Transverse colon (tissue), 4 donors: ENCODE results near the gene ARL8B. TPM values are rescaled to one million over a fixed set of nuclear protein-coding genes. Genes with fewer than 3 reads are reported as not detected.

Source experiments
- DNase-seq: peaks from one replicate; pipeline ENCODE4 v3.0.0-alpha.2; 2019
- H3K27ac ChIP-seq, 4 donors: fragments of 200-600 bp; sonication (generic); 2 replicates each; pipeline ENCODE4 v1.5.1; 2016 to 2018; ENCODE audit warnings: inconsistent platforms in 4 of 4
- H3K27me3 ChIP-seq: fragments of 200-600 bp; sonication (generic); 2 replicates; pipeline ENCODE4 v1.5.1; 2017; ENCODE audit warnings: inconsistent platforms
- H3K36me3 ChIP-seq, 4 donors: fragments of 200-600 bp; sonication (generic); 2 replicates each; pipeline ENCODE4 v1.5.1; 2017 to 2019; ENCODE audit warnings: inconsistent platforms in 4 of 4
- H3K4me1 ChIP-seq, 4 donors: fragments of 200-600 bp; sonication (generic); 2 replicates each; pipeline ENCODE4 v1.5.1; 2017 to 2020; ENCODE audit warnings: inconsistent platforms in 4 of 4
- H3K4me3 ChIP-seq, 4 donors: fragments of 200-600 bp; sonication (generic); 1 replicate in 1 of 4; 2 replicates in 3 of 4; pipeline versions ENCODE4 v1.5.1 to v1.6.1; 2017 to 2019; ENCODE audit warnings: inconsistent platforms in 4 of 4
- H3K9me3 ChIP-seq, 2 donors: fragments of 200-600 bp; sonication (generic); 2 replicates each; pipeline ENCODE4 v1.5.1; 2017 to 2019; ENCODE audit warnings: inconsistent platforms in 2 of 2
- CTCF ChIP-seq, 5 experiments: fragments of 200-600 bp in 3 of 5; fragments of 450-650 bp in 2 of 5; sonication (generic) in 3 of 5; IDR thresholded peaks; 1 replicate in 2 of 5; 2 replicates in 3 of 5; pipeline ENCODE4 v1.5.1; 2016 to 2017; ENCODE audit warnings: antibody characterized with exemption in 5 of 5, inconsistent platforms in 3 of 5, mild to moderate bottlenecking in 2 of 5, moderate library complexity in 1 of 5
- EP300 ChIP-seq: sonication (generic); formaldehyde crosslinking; IDR thresholded peaks from one replicate; pipeline ENCODE4 v1.6.1; 2017; ENCODE audit warnings: antibody characterized with exemption, low read depth
- POLR2A ChIP-seq: fragments of 450-650 bp; IDR thresholded peaks from one replicate; pipeline ENCODE4 v1.6.1; 2016; ENCODE audit warnings: antibody characterized with exemption, mild to moderate bottlenecking, moderate library complexity
- POLR2AphosphoS5 ChIP-seq, 3 donors: sonication (generic); formaldehyde crosslinking; IDR thresholded peaks; one replicate each; pipeline ENCODE4 v1.6.1; 2016; ENCODE audit warnings: antibody characterized with exemption in 3 of 3
- WGBS, 2 donors: methylation state at CpG; one replicate each; pipeline ENCODE4 v1.1.5; 2018; ENCODE audit warnings: low coverage in 1 of 2; 5-methylcytosine and 5-hydroxymethylcytosine counted together
- in situ Hi-C, 4 donors: fragments of 200-750 bp; cut with MboI; loops; one replicate each; pipeline versions ENCODE4 v1.15.0 to v1.15.1; 2017; ENCODE audit warnings: low sequenced_read_pairs in 3 of 4, low pct_ligation_motif_present in 1 of 4, low pct_unique_long_range_greater_than_20kb in 1 of 4
- intact Hi-C: fragments of 100-400 bp; cut with DNase I; formaldehyde crosslinking; loops from one replicate; pipeline ENCODE4 v1.15.1; 2023; ENCODE audit warnings: low total_unique reads
- total RNA-seq, 4 donors: library from RNA; depleted of rRNA; stranded (reverse); fragments of >200 nt; gene quantifications; one replicate each; pipeline ENCODE4 v1.1.0, GENCODE V29; 2016

The ARL8B gene
- total RNA-seq, 4 donors from 2014 or later = 13.1 to 47.2 (median 31.9) TPM

GRCh38 chr3:5202222-5202621 lies 80.1 kb downstream of the ARL8B start:
- peaks cover 0 to 10% (median under 1%) of the 10 kb centered on the region in 4 donors for H3K4me1 ChIP-seq
- H3K27me3 ChIP-seq = no peaks in the 10 kb centered on the region
- DNase-seq = no peak
- H3K4me3 ChIP-seq = no peak overlapping the region
- no peak for TF ChIP-seq POLR2AphosphoS5 (IDR thresholded peaks at IDR 0.05)
- no peak for TF ChIP-seq CTCF (IDR thresholded peaks at IDR 0.05)
- no peak for TF ChIP-seq POLR2A
- no peak for TF ChIP-seq EP300
- no peak overlapping the region for H3K27ac ChIP-seq
- H3K9me3 ChIP-seq = no peaks in the 10 kb centered on the region
- peaks cover 0 to 65% (median 30%) of the 10 kb centered on the region in 4 donors for H3K36me3 ChIP-seq
- intact Hi-C loops = no loop called here
- 94 to 100% methylated on average over 1 to 2 of the region's 2 CpGs for WGBS, 2 donors
- in situ Hi-C loops = no loop called here

GRCh38 chr3:5205165-5205941 lies 83.3 kb downstream of the ARL8B start:
- no peak for DNase-seq
- H3K27me3 ChIP-seq = no peaks in the 10 kb centered on the region
- H3K4me3 ChIP-seq = no peak overlapping the region
- in situ Hi-C loops = no loop called here
- H3K27ac ChIP-seq = no peak overlapping the region
- peaks cover 0 to 91% (median 42%) of the 10 kb centered on the region in 4 donors for H3K36me3 ChIP-seq
- intact Hi-C loops = no loop called here
- TF ChIP-seq CTCF (IDR thresholded peaks at IDR 0.05) = no peak
- no peak for TF ChIP-seq EP300
- TF ChIP-seq POLR2AphosphoS5 (IDR thresholded peaks at IDR 0.05) = no peak
- TF ChIP-seq POLR2A = no peak
- WGBS, 2 donors = 80 to 96% methylated on average over 7 of the region's 7 CpGs
- H3K4me1 ChIP-seq = no peaks in the 10 kb centered on the region
- no peaks in the 10 kb centered on the region for H3K9me3 ChIP-seq

- intact Hi-C loops = no loop called here
- H3K36me3 ChIP-seq = peaks cover 0 to 78% (median 38%) of the 10 kb centered on the region in 4 donors
Observed at GRCh38 chr3:5210926-5211325, 88.8 kb downstream of the ARL8B start.

More at GRCh38 chr3:5210926-5211325, 88.8 kb downstream of the ARL8B start:
- in situ Hi-C loops = no loop called here
- no peak overlapping the region for H3K27ac ChIP-seq
- H3K4me3 ChIP-seq = no peak overlapping the region
- DNase-seq = no peak
- H3K9me3 ChIP-seq = no peaks in the 10 kb centered on the region
- no peak for TF ChIP-seq POLR2A
- no peak for TF ChIP-seq CTCF (IDR thresholded peaks at IDR 0.05)
- no peak for TF ChIP-seq EP300
- TF ChIP-seq POLR2AphosphoS5 (IDR thresholded peaks at IDR 0.05) = no peak
- no peaks in the 10 kb centered on the region for H3K4me1 ChIP-seq
- H3K27me3 ChIP-seq = no peaks in the 10 kb centered on the region
- 66 to 80% methylated on average over 2 to 5 of the region's 5 CpGs for WGBS, 2 donors
